ENCODE results near the gene TNPO3.

GRCh38 chr7:128913870-128914565 lies 140.9 kb downstream of the TNPO3 start:
- TF ChIP-seq POLR2AphosphoS5 (IDR thresholded peaks at IDR 0.05; ENCODE audit: borderline replicate concordance, low read depth, low read length) (no peak), EZH2 (IDR thresholded peaks at IDR 0.05) (no peak)
